NOMO-1 treated with DMSO at 0.1 percent for 48 hours (cell line): ENCODE measurements around the gene MS4A10.

Experiments
- DNase-seq: peaks from one replicate; lab custom pipeline; 2025; ENCODE audit not compliant: unreplicated experiment; lab: John Stamatoyannopoulos, UW

Gene MS4A10

GRCh38 chr11:60848714-60849151 lies 63.6 kb downstream of the MS4A10 start:
- no peak for DNase-seq

- no peak for DNase-seq
Observed at GRCh38 chr11:60849641-60850520, 64.7 kb downstream of the MS4A10 start.
